H54 (cell line): Measurements from ENCODE around the gene ANO7.

Experiments
- DNase-seq: peaks from one replicate; pipeline ENCODE4 v3.0.0; 2011; ENCODE audit warnings: low spot score, mixed read lengths; ENCODE audit not compliant: insufficient read length
- FAIRE-seq: peaks from 3 replicates; lab custom pipeline; 2011; peaks lifted over from hg19 to GRCh38; lab: Jason Lieb, UNC
- POLR2A ChIP-seq: IDR thresholded peaks from 2 replicates; pipeline ENCODE4 v1.6.1; 2011; ENCODE audit warnings: low read depth, mild to moderate bottlenecking, low read length

Gene ANO7

GRCh38 chr2:241150660-241151530 lies 37.6 kb upstream of the ANO7 start:
- no peak for FAIRE-seq
- no peak for DNase-seq
- TF ChIP-seq POLR2A = no peak

- no peak for FAIRE-seq
- no peak for DNase-seq
- TF ChIP-seq POLR2A = no peak
These were observed 36.4 kb upstream of the ANO7 start for GRCh38 chr2:241151934-241152660.

GRCh38 chr2:241153616-241154015 lies 34.9 kb upstream of the ANO7 start:
- TF ChIP-seq POLR2A = no peak
- FAIRE-seq (no peak), DNase-seq (no peak)

- no peak for TF ChIP-seq POLR2A
- DNase-seq (no peak), FAIRE-seq (no peak)
These were observed 33.6 kb upstream of the ANO7 start for GRCh38 chr2:241154915-241155314.

- no peak for FAIRE-seq
- no peak for TF ChIP-seq POLR2A
These were observed 32.5 kb upstream of the ANO7 start for GRCh38 chr2:241155936-241156335.

GRCh38 chr2:241156971-241157441 lies 31.5 kb upstream of the ANO7 start:
- TF ChIP-seq POLR2A = no peak
- DNase-seq = no peak
- no peak for FAIRE-seq

More at GRCh38 chr2:241155936-241156335, 32.5 kb upstream of the ANO7 start:
- no peak for DNase-seq

- no peak for FAIRE-seq
- TF ChIP-seq POLR2A = no peak
- no peak for DNase-seq
These were observed 30.5 kb upstream of the ANO7 start for GRCh38 chr2:241157841-241158545.

GRCh38 chr2:241158546-241158900 lies 30.0 kb upstream of the ANO7 start:
- no peak for TF ChIP-seq POLR2A
- FAIRE-seq (no peak), DNase-seq (no peak)

GRCh38 chr2:241159116-241159515 lies 29.4 kb upstream of the ANO7 start:
- FAIRE-seq = no peak
- no peak for DNase-seq
- no peak for TF ChIP-seq POLR2A

GRCh38 chr2:241160318-241160717 lies 28.2 kb upstream of the ANO7 start:
- DNase-seq = no peak
- no peak for FAIRE-seq
- no peak for TF ChIP-seq POLR2A

GRCh38 chr2:241161646-241162281 lies 26.7 kb upstream of the ANO7 start:
- DNase-seq (no peak), FAIRE-seq (no peak)
- no peak for TF ChIP-seq POLR2A

- DNase-seq (no peak), FAIRE-seq (no peak)
- TF ChIP-seq POLR2A = no peak
These were observed 24.8 kb upstream of the ANO7 start for GRCh38 chr2:241163601-241164118.

- DNase-seq = no peak
- no peak for FAIRE-seq
- TF ChIP-seq POLR2A = no peak
These were observed 20.1 kb upstream of the ANO7 start for GRCh38 chr2:241168366-241168765.
